ENCODE data around the gene ANO7. TPM values are rescaled to one million over a fixed set of nuclear protein-coding genes. Genes with fewer than 3 reads are reported as not detected.

The ANO7 gene
- total RNA-seq, 1 experiment from 2014 or later: 0.76 TPM

DNA sequence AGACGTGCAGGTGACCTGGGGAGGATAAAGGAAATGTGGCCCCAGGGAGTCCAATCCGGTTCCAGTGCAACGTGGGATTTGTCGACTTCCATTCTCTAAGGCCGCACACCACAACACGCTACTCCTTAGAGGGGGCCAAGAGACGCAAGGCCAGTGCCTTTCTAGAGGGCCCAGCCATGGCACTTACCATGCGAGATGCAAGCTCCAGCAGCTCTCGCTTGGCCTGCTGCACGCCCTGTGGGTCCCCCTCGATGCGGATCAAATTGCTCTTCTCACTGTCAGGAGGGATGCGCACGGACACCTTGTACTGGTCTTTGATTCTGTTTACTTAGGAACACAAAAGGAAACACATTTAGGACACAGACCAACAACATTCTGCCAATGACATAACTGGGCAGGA lies 61.2 kb downstream of the ANO7 start:
- no peak for DNase-seq (ENCODE audit: low read depth)

DNA sequence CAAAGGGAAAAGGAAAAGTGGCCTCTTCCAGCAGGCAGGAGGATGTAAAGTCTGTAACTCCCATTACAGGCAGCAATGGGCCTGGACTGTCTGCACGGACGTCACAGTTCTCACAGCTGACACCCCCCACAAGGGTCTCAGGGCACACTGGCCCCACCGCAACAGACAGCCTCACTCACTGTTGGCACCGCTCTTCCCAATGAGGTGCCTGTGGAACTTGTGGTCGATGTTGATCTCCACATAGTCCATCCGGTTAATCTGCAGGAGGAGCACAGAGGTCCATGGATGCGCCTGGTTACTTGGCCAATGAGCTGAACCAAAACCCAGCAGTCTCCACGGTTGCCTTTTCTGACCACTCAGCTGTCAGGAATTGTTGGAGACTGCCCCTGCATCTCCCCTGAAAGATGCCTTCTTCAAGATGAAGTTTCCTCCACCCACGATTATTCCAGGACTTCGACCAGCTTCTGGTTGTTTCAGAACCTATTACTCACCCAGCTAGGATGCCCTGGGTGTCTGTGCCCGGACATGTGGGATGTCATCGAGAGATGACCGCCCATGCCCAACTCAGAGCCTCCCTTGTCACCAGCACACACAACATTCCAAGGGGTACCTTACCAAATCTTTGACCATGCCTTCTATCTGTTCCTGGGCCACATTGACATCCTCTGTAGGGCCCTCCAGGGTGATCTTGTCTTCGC lies 64.5 kb downstream of the ANO7 start:
- DNase-seq (ENCODE audit: low read depth): no peak

DNA sequence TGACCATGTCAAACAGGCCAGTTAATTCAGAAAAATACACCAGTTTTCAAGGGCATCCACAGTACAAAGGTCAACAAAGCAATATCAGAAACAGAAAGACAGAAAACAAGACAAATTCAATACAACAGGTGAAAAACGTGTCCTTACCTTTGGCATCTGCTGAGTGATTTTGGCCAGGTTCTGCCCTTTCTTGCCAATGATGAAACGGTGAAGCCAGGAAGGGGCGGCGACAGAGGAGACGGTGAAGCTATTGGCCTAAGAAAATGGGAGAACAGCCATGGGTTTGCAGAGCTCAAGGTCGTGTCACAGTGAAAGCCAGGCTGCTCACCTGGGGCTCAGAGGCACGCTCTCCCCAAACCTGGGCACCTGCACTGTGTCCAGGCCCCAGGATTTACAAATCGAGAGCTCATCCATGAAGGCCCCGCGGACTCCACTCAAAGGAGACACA lies 66.5 kb downstream of the ANO7 start:
- DNase-seq (ENCODE audit: low read depth): no peak

DNA sequence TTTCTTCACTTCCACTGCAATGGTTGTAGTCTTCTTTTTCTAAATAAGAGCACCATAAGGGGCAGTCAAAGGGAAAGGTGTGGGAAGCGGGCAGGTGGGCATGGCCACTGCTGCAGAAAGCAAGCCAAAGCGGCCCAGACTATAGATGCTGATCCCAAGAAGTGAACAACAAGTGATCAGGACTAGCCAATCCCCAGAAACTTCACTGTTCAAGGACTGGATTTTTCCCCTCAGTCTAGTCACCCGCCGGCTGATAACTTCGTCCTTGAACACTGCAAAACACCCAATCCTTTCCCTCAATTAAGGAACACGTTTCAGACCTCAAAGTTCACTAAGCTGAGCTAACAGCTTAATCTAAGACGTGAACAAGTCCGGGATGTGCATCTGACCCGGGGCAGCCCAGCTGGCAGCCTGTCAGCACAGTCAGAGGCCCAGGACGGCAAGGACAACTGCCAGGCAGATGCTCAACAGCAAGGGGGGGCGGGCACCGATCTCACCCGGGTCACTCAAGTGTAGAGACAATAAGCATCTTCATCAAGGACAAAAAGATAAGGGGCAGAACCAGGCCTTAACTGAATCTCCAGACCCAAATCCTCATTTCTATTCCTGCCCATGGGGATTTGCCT lies 67.2 kb downstream of the ANO7 start:
- no peak for DNase-seq (ENCODE audit: low read depth)

DNA sequence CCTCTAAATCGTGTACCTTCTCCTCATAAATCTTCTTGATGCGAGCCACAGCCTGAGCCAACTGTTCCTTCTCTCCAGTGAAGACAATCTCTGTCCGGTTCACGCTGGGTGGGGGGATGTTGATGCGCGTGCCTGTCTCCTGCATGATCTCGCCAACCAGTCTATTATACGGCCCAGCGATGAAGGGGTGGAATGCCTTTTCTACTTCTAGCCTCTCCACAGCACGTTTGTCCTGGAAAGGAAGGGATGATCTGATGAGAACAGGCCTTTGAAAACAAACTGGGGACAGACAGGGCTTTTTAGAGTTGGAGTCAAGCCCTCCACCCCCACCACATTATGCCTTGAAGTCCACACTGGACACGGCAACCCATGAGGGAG lies 67.7 kb downstream of the ANO7 start:
- no peak for DNase-seq (ENCODE audit: low read depth)

DNA sequence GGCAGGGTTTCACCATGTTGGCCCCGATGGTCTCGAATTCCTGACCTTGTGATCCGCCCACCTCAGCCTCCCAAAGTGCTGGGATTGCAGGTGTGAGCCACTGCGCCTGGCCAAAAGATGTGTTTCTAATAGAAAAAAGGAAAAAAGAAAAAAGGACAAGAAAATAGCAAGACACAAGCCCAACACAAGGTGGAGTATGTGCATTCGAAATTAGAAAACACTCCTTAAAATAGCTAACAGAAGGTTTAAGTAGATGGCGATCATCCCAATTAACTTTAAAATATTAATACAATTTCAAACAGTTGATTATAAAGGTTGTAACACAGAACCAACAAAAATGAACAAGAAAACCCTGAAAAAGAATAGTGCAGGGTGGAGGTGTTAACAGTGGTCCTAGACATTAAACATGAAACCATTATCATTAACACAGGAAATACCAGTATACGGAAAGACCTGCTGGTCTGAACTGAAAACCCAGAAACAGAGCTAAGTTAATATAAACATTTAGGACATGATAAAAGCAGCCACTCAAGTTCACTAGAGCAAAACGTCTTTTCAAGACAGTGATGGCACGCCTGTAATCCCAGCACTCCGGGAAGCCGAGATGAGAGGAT lies 69.0 kb downstream of the ANO7 start:
- DNase-seq (ENCODE audit: low read depth): no peak

DNA sequence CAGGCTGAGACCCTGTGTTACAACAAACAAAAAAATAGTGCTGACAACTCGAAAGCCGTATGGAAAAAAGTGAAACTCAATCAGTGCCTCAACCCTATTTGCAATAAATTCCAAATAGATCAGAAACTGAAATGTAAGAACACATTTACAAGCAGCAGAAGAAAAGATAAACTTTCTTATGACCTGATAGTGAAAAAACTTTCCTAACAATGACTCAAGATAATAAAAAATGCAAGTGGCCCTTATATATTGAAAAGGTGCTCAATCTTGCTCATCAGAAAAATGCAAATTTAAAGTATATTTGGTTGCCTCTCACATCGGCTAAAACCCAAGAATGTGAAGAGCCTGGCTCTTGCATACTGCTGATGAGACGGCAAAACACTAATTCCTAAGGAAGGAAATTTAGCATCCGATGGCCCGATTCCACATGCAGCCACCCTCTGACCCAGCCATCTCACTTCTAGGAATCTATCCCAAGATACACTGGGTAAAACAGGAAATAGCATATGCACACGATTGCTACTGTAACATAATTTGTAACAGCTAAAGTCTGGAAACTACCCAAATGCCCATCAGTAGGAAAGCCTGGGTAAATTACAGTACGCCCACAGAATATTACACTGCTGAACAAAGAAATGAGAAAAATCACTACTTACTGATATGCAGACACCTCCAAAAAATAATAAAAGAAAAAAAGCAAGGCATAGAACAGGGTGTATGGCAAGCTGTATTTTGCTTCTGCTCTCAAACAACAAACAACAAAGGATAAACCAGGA lies 70.2 kb downstream of the ANO7 start:
- no peak for DNase-seq (ENCODE audit: low read depth)

DNA sequence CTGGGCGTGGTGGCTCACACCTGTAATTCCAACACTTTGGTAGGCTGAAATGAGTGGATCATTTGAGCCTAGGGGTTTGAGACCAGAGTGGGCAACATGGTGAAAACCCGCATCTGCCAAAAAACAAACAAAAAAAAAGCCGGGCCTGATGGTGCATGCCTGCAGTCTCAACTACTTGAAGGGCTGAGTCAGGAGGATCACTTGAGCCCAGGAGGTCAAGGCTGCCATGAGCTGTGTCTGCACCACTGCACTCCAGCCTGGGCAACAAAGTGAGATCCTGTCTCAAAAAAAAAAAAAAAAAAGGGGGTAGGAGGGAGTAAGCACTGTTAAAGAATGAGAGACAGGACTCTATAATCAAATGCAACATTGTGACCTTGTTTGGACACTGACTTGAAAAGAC lies 72.4 kb downstream of the ANO7 start:
- DNase-seq (ENCODE audit: low read depth): no peak

DNA sequence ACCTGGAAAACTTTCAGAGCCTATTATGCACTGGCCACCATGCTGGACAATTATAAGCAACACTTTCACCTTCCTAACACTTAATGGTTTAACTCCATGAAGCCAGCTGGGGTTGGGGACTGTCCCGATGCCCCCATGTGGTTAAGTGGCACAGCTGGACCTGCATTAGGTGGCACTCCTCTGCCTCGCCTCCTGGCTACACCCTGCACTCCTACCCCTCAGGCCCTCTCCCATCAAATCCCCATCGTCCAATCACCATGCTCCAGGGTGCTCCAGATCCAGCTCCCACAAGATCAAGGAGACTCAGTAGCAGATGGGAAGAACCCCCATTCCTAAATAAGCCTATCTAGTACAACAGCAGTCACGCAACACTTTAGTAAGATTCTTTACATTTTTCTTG lies 73.2 kb downstream of the ANO7 start:
- no peak for DNase-seq (ENCODE audit: low read depth)

DNA sequence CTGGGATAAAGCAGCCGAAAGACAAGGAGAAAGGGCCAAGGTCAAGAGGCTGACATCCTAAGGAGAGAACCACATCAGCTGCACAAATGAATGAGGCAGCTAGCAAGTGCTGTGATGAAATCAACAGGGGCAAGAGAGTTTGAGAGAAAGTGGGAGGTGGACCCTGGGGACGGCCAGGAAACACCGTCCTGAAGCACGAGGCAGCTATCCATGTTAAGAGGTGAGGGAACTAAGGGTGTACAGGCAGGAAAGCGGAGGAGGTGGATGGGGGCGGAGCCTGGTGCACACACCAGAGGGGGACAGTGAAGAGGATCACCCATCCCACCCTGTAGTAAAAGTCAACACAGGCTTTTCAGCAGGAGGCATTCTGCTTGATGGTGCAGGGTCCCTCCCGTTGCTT lies 74.6 kb downstream of the ANO7 start:
- DNase-seq (ENCODE audit: low read depth): no peak

DNA sequence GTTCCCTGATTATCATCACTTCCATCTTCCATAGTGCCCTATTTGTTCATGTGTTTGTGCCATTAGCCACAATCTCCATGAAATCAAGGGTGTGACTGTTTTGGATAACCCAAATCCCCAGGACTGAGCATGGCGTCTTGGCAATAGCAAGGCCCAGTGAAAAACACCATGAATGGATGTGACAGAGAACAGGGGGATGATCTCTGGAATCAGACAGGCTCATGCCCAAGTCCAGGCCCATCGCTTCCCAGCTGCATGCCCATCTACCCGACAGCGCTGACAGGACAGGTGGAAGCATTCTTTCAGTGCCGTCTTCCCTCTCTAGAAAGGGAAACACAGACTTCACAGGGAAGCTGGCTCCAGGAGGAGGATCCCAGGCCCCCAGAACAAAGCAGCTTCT lies 77.0 kb downstream of the ANO7 start:
- DNase-seq (ENCODE audit: low read depth): no peak

DNA sequence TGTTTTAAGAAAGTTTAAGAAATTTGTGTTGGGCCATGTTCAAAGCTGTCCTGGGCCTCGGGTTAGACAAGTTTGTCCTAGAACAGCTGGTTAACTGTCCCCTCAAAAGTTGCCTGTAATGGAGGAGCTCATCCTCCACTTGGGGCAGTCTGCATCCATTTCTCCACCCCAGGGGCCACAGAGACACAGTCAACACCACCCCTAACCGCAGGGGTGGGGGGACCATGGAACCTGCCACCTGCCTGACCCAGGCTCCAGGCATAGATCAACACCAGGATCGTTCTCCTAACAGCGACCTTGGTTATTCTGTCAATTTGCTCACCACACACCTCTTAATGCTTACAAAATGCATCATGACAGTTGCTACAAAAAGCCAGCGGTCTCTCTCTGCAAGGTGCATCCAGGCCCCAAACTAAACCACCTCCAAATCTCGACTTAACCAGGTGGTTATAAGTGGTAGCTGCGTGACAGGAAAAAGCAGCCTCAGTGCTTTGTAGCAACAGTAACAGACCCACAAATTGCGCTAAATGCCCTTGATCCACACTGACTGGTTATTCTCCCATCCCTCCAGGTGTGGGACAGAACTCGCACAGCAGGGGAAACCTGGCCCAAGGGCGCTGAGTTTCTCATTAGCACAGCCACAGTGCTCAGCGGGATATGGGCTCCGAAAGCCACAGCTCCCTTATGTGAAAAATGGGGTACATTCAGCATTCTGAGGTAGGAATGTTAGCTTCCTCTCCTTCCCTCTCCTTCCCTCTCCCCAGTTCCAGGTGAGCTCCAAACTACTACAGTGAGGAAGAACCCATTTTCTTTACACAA lies 79.0 kb downstream of the ANO7 start:
- DNase-seq (ENCODE audit: low read depth): no peak

DNA sequence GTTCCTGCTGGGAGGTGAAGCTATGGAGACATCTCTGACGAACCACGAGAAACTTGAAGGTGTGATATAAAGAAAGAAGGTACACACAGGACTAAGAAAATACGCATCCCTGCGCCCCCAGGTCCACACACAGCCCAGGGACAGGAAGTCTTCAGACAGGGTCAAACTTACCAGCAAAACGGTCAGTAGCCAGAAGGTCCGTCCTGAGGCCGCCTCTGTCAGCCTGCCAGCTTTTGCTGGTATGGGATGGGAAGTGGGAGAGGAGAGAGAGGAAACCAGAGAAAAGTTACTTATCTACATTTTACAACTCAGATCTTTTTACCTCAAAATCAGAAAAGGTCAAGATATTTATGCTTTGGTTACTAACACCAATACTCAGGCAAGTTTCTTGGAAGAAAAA lies 79.8 kb downstream of the ANO7 start:
- no peak for DNase-seq (ENCODE audit: low read depth)

DNA sequence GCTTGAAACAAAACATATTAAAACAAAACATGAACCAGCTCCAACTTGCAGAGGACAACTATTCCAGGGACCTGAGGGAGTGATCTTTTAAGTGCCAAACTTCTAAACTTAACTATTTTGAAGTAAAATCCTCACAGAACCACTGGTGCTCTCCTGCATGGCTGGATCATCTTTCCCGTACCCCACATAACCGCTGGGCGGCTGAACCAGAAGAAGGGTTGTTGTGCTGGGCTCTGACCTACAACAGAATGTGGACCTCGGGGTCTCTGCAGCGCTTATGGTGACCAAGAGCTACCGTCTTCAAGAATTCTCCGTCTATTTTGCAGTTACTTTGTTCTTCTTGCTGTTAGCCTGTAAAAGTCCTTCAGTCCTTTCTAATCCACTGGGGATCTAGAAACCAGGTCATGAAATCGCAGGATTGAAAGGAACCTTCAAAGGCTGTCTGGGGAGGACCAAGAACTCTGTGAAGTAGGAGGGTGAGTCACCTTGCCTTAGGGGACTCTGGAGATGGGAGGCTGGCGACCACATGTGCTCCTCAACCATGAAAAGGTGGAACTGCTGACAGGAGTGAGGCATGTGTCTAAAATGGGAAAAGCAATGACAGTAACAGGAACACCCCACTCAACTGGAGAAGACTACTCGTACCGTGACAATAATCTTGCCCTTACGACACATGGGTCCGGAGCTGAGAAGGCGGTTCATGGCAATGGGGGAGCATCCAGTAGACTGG lies 80.4 kb downstream of the ANO7 start:
- peak; percentile 89 for DNase-seq (ENCODE audit: low read depth)

DNA sequence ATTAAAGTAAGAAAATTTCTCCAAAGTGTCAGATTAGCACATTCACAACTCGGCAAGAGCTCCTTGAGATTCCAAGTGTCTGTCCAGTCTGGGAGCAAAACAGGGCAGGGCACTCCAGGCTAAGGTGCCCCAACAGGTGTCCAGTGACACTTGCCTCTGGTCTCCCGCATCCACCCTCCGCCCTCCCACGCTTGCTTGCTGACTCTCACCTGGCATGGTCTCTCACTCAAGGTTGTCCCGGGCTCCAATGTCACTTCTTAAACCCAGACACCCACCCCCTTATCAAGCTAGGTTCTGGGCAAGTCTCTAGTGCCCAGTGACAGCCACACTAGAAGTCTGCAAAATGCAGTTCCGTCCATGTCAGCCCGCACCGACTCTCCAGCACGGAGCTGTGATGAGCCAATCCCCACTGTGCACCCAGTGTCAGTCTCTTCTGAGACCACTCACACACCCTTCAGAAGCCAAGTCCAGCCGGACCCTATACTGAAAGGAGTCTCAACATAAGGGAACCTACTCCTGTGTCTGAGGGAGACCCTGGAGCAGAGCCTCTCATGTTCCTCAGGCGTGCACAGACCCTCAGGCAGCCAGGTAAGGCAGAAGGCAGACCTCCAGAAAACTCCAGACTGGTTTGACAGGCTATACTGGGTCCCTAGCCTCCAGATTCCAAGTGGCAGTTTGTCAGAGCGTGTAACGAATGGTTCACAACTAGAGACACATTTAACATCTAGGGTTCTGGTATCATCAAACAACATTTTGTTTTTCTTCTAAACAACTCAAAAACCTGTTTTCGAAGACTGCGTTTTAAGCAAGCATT lies 81.4 kb downstream of the ANO7 start:
- no peak for DNase-seq (ENCODE audit: low read depth)

DNA sequence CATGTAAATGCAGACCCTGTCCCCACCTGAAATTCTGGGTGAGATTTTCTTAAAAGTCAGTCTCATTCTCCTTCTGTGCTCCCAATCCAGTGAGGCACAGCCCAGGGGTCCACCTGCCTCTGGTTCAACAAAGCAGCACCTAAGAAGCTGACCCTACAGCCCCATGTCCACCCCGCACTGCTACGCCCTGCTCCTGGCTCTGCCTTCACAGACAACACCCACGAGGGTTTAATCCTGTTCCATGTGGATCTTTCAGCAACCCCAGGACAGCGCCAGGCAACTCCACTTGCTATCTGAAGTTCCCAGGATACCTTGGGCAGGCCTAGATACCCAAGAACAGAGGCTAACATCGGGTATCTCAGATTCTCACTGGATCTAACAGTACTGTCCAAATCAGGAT lies 82.1 kb downstream of the ANO7 start:
- DNase-seq (ENCODE audit: low read depth): no peak

DNA sequence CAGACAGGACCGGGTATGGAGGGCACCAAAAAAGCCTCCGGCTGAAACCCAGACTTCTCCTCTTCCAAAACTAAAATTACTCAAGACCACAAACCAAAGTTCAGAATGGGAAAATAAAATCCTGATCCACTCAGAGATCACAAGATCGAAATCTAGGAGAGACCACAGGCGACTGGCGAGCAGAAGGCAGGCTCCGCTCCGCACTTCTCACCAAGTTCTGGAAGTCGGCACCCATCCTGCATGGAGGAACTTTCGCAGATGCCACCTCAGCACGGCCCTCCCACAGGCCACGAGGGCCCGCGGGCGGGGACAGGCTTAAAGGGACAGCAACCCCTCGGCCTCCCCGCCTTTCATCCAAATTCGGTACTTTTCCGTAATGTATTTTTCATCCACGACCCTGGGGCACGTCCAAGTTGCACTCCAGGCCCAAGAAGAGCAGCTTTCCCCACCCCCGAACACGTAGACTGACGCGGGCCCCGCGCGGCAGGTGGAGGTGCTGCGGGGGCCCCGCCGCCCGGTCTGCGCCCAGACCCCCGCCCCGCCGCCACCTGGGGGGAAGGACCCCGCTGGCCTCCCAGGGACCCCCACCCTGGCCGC lies 83.3 kb downstream of the ANO7 start:
- peak; percentile 75 for DNase-seq (ENCODE audit: low read depth)

DNA sequence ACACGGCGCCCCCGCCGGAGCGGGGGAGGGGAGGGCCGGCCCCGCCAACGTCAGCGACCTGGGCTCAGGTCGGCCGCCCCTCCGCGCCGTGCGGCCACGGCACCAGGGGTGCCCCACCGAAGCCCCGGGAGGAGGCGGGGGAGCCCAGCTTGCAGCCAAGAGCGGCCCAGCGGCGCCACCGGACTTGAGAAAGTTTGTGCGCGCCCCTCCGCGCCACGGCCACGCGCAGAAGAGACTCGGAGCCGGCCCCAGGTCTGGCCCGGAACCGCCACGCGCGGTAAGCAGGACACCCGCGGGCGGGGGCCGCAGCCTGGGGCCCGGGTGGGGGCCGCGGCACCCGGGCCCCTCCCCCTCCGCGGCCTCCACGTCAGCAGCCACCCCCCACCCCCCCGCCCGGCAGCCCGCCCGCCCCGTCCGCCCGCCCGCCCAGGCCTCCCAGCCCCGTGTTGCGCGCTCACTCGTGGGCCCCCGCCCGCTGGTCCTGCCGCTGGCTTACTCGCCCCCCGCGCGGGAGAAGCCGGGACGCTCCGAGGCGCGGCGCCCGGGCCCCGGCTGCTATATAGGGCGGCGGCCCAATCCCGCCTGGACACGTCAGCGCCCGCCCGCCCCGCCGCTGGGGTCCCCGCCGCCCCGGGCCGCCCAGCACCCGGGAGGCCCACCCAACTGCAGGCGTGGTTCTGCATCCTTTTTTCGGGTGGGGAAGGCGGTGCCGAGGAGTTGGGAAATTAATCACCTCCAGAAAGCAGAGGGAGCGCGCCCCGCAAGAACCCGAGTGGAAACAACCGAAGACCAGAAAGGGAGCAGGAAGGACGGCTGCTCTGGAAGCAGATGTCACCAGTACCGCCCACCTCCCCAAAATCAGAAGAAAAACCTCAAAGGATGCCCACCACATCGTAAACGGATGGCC lies 84.1 kb downstream of the ANO7 start:
- peak; percentile 44 for DNase-seq (ENCODE audit: low read depth)
